CD4-positive, alpha-beta T cell treated with Interleukin-4 for 4 hours (primary cell): ENCODE results near the gene SCG3.

Experiments used
- DNase-seq: peaks from one replicate; pipeline ENCODE4 v3.0.0-alpha.2; 2020

The SCG3 gene

GRCh38 chr15:51760805-51761204 lies 79.5 kb downstream of the SCG3 start:
- DNase-seq: no peak

- DNase-seq: no peak
Measured at GRCh38 chr15:51765751-51766150, 84.4 kb downstream of the SCG3 start.

- DNase-seq: no peak
Measured at GRCh38 chr15:51766341-51766740, 85.0 kb downstream of the SCG3 start.

- no peak for DNase-seq
Measured at GRCh38 chr15:51768018-51768417, 86.7 kb downstream of the SCG3 start.
